Stimulated activated CD8-positive, alpha-beta memory T cell treated with anti-CD3 and anti-CD28 coated beads, Interleukin-15, amount 100 ng/mL, for 1 hour (primary cell): ENCODE results near the gene OR1K1.
A peak's percentile ranks its signal among the peaks of the same experiment; 100 is the strongest.
"Not testable (repeated sequence)": the region's sequence is repeated elsewhere in the genome, so short reads cannot be mapped to it uniquely, and the experiment has no call there.

Experiments used
- DNase-seq: peaks from one replicate; pipeline ENCODE4 v3.0.0-alpha.2; 2020; ENCODE audit warnings: low read depth

OR1K1 gene

GRCh38 chr9:122812736-122813135 is 12.8 kb downstream of the OR1K1 start:
- DNase-seq, result no peak

DNA sequence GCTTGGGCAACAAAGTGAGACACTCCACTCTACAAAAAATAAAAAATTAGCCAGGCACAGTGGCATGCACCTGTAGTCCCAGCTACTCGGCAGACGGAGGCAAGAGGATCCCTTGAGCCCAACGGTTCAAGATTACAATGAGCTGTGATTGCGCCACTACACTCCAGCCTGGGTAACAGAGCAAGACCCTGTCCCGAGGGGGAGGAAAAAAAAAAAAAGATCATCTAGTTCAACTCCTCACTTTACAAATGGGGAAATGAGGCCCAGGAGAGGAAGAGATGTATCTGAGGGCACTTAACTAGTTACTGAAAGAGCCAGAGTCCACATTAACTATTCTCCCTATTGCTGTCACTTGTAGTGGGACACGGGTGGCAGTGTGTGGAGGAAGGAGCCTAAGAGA is 14.6 kb downstream of the OR1K1 start:
- DNase-seq, result no peak

DNA sequence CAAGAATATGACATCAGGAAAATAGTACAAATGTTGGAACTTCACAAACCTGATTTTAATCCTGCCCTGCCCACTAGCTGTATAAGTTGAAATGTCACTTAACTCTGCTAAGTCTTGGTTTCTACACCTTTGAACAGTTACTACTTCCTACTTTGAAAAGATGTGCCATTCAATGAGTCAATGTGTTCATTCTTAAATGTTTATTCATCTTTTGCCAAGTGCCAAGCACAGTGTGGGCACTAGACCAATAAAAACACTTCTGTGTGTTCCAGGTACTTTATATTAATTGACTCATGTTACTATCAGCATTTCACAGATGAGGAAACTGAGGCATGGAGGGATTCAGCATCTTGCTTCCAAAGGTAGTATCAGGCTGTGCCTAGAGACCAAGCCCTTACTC is 15.6 kb downstream of the OR1K1 start:
- no peak for DNase-seq

GRCh38 chr9:122816163-122816867 is 16.4 kb downstream of the OR1K1 start:
- DNase-seq, result peak; percentile 17

- no peak for DNase-seq
Observed at GRCh38 chr9:122819326-122819725, 19.4 kb downstream of the OR1K1 start.

DNA sequence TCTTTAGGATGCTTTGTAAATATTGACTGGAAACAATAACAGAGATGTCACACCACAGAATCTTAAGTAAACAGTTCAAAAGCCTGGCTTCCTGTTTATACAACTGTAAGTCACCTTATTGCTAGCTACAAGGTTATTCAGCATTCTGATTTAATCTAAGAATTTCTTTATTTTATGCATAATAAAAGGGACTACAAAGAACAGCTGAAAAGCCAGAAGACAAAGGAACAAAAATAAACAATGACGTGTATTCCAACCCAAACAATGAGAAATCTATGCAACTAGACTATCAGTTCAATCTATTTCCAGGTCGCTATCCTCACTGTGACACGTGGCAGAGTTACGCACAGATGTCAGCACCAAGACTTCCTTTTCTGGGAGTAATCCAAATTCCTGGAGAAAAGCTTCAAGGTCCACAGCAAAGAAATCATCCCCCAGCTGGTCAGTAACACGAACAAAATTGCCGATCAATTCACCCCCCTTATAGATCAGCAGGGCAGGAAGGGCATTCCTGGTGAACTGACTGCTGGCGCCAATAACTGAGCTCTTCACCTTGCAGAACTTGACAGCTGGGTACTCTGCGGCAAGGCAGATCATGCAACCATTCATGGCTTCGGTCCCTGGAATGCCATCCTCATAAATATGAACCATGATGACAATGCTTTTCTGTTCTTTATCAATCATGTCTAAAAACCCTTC is 20.0 kb downstream of the OR1K1 start:
- no peak for DNase-seq

- DNase-seq, result no peak
Observed at GRCh38 chr9:122820490-122820845, 20.5 kb downstream of the OR1K1 start.

DNA sequence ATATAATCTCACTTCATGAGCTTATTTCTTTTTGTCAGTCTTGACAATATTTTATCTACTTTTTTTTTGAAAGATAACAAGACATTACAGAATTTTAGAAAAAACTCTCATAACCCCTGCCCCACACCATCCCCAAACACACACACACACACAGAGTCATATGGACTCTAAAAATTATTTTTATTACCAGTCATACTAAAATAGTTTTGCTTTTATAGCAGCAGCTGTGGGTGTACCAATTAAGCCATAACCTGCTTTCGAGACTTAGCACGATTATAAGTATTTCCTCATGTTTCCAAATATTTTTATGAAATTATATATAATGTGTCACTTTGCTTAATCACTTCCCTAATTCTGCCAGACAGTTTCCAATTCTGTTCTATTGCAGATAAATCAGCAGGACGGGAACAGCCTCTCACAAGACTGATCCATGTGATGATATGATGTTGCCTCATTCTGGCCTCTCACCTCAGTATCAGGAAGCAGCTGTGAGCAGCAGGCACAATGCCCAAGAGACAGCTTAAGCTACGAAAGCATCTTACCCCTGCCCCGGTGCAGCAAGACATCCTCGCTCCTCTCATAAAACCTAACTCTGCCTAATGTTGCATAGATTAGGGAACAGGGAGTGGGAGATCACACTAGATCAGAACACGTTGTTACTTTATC is 21.5 kb downstream of the OR1K1 start:
- DNase-seq, result no peak

- DNase-seq, result no peak
Observed at GRCh38 chr9:122822056-122822455, 22.1 kb downstream of the OR1K1 start.

DNA sequence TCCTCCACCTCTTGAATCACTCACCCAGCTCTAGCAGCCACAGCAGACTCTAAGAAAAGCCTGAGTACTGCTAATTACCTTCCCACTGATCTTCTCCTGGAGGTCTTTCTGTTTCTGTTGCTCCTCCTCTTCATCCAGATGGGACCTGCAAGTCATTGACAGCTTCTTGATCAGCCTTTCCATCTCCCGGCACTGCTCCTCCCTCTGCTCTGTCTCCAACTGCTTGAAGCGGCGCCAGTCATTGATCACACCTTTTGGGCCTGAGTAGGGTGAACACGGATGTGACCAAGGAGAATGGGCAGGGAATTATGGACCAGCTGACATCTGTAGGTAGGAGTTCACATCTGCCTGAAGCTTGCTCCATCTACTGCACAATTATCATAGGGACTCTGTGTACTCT is 23.0 kb downstream of the OR1K1 start:
- DNase-seq, result no peak

- no peak for DNase-seq
Observed at GRCh38 chr9:122827761-122828093, 27.8 kb downstream of the OR1K1 start.

DNA sequence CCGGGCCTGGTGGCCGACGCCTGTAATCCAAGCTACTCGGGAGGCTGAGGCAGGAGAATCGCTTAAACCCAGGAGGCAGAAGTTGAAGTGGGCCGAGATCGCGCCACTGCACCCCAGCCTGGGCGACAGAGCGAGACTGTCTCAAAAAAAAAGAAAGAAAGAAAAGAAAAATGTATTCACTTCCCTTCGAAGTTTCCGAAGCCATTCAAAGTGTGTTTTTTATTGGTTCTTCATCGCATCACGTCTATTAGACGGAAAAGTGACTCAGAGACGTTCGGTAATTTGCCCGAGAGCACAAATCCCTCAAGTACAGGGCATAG is 29.0 kb downstream of the OR1K1 start:
- not testable (repeated sequence) for DNase-seq

DNA sequence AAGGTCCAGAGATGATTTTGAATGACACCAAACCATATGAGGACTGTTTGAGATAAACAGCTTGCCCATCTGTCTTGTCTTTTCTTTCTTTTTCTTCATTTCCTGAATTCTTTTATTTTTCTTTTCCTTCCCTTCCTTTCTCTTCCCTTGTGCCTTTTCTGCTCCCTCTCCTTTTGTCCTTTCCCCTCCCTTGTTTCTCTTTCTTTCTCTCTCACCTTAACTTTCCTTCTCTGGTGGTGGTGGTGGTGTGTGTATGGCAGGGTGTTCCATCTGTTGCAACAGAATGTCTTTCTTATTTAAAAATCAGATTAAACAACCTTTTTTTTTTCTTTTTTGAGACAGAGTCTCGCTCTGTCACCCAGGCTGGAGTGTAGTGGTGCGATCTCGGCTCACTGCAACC is 32.3 kb downstream of the OR1K1 start:
- DNase-seq, result no peak

- no peak for DNase-seq
Observed at GRCh38 chr9:122835313-122835731, 35.4 kb downstream of the OR1K1 start.

- DNase-seq, result no peak
Observed at GRCh38 chr9:122837266-122837850, 37.4 kb downstream of the OR1K1 start.

DNA sequence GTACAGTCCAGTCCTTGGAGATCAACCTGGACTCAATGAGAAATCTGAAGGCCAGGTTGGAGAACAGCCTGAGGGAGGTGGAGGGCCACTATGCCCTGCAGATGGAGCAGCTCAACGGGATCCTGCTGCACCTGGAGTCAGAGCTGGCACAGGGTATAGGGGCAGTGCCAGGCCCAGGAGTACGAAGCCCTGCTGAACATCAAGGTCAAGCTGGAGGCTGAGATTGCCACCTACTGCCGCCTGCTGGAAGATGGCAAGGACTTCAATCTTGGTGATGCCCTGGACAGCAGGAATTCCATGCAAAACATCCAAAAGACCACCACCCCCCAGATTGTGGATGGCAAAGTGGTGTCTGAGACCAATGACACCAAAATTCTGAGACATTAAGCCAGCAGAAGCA is 38.5 kb downstream of the OR1K1 start:
- DNase-seq, result not testable (repeated sequence)

DNA sequence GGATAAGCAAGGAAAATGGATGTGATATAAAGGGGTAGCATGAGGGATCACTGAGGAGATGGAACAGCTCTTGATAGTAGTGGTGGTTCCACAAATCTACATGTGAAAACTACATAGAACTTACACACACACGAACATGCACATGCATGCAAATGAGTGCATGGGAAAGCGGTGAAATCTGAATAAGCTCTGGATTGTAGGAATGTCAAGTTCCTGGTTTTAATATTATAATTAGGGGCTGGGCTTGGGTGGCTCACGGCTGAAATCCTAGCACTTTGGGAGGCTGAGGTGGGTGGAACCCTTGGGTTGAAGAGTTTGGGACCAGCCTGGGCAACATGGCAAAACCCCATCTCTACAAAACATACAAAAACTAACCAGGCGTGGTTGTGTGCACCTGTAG is 41.6 kb downstream of the OR1K1 start:
- DNase-seq, result no peak

DNA sequence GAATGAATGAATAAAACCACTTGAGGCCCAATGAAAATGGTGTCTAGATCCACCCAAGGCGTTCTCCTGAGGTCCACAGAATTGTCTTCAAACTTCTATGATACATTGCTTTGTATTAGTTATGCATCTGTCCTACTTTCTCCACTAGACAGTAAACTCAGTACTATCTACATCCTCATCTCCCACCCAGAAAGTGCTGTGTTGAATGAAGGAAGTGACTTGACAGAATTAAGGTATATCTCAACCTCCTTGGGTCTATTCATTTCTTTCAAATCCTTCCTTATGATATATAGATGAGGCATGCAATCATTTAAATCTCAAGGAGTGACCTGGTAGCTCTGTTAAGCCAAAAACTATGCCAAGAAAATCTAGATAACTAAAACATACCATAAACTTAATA is 44.2 kb downstream of the OR1K1 start:
- no peak for DNase-seq

- no peak for DNase-seq
Observed at GRCh38 chr9:122845116-122845515, 45.2 kb downstream of the OR1K1 start.

- DNase-seq, result no peak
Observed at GRCh38 chr9:122846371-122846940, 46.5 kb downstream of the OR1K1 start.

DNA sequence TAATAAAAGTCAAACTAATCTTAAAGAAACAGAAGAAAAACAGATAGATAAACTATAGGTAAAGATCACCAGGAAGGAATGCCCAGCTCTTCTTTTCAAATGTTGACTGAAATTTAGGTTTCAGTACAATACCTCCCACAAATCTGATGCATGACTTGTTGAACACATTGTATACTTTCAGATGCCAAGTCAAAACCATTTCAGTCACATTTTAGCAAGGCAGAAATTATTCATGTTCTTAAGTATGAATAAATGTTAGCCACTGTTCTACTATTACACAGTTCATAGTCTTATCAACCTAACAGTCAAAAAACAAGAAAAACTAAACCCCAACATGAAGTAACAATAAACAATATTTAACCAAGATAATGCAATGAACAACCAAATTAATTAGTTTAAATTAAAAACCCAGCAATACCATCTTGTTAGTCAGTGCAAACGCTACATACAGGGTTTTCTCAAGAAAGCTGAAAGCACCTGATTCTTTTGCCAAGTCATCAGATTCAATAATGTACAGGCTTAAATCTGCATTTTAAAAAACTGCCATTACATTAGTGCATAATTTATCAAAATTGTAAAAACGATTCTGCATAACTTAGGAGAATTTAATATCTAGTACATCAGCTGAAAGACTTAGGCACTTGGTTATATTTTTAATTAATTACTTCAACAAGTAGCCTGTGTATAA is 48.5 kb downstream of the OR1K1 start:
- DNase-seq, result no peak
